A673 (cell line): ENCODE measurements around the gene EFCAB11. TPM values are rescaled to one million over a fixed set of nuclear protein-coding genes. Genes with fewer than 3 reads are reported as not detected.

Source experiments
- BruUV-seq: library from RNA; stranded (reverse); fragments of 400-500 nt; replicated peaks from 2 replicates; lab custom pipeline; 2021; lab: Mats Ljungman, UMichigan
- CTCF ChIA-PET: fragments of 300-600 bp; sonication (Branson Sonifier 250); formaldehyde crosslinking; loops from one replicate; lab custom pipeline; 2022; ENCODE audit warnings: antibody characterized with exemption; lab: Charles Lee
- POLR2A ChIA-PET: fragments of 300-600 bp; sonication (Branson Sonifier 250); formaldehyde crosslinking; loops from one replicate; lab custom pipeline; 2022; ENCODE audit warnings: antibody characterized with exemption; ENCODE audit not compliant: low non-redundant PET; lab: Charles Lee
- DNase-seq: peaks from one replicate; pipeline ENCODE4 v3.0.0-alpha.2; 2015; ENCODE audit warnings: low spot score
- H3K27ac ChIP-seq: fragments of 200-600 bp; sonication (generic); 2 replicates; pipeline ENCODE4 v1.5.1; 2016; ENCODE audit warnings: mixed run types, low read depth, mild to moderate bottlenecking, mixed read lengths, antibody characterized with exemption, low read length; ENCODE audit not compliant: poor library complexity, severe bottlenecking
- H3K27me3 ChIP-seq: fragments of 200-600 bp; sonication (generic); replicated peaks from 2 replicates; pipeline ENCODE4 v1.6.1; 2017; ENCODE audit warnings: mixed run types, low read depth, mild to moderate bottlenecking, mixed read lengths, antibody characterized with exemption, low read length; ENCODE audit not compliant: insufficient read depth, poor library complexity
- H3K36me3 ChIP-seq: fragments of 200-600 bp; sonication (generic); 2 replicates; pipeline ENCODE4 v1.6.1; 2016; ENCODE audit warnings: mixed run types, mild to moderate bottlenecking, mixed read lengths, antibody characterized with exemption, low read length; ENCODE audit not compliant: insufficient read depth, poor library complexity, severe bottlenecking
- H3K4me1 ChIP-seq: fragments of 200-600 bp; sonication (generic); 2 replicates; pipeline ENCODE4 v1.6.1; 2017; ENCODE audit warnings: mixed run types, mild to moderate bottlenecking, mixed read lengths, antibody characterized with exemption, low read length; ENCODE audit not compliant: insufficient read depth, poor library complexity, severe bottlenecking
- H3K4me3 ChIP-seq: fragments of 200-600 bp; sonication (generic); 2 replicates; pipeline ENCODE4 v1.5.1; 2016; ENCODE audit warnings: low read depth, mixed run types, mild to moderate bottlenecking, mixed read lengths, low read length; ENCODE audit not compliant: poor library complexity, severe bottlenecking
- H3K9me3 ChIP-seq: fragments of 200-600 bp; sonication (generic); 2 replicates; pipeline ENCODE4 v1.6.1; 2016; ENCODE audit warnings: mixed run types, low read depth, mild to moderate bottlenecking, mixed read lengths, antibody characterized with exemption, low read length; ENCODE audit not compliant: poor library complexity, severe bottlenecking
- EZH2 ChIP-seq: fragments of 200-600 bp; sonication (generic); IDR thresholded peaks from 2 replicates; pipeline ENCODE4 v1.6.1; 2017; ENCODE audit warnings: borderline replicate concordance, low read depth, mild to moderate bottlenecking, mixed read lengths, antibody characterized with exemption, low read length; ENCODE audit not compliant: poor library complexity, severe bottlenecking
- intact Hi-C: fragments of 100-400 bp; cut with micrococcal nuclease; formaldehyde crosslinking; loops from one replicate; pipeline ENCODE4 v1.10.0; 2022; ENCODE audit not compliant: unreplicated experiment
- total RNA-seq: library from RNA; stranded (reverse); gene quantifications from 2 replicates; pipeline ENCODE4 v1.2.3, GENCODE V29; 2021
- TF ChIP-seq, protein P1 (sequence below): fragments of 300-800, 200-600 bp; sonication (generic); conservative IDR thresholded peaks from 2 replicates; pipeline ENCODE4 v1.5.1; 2017; ENCODE audit warnings: low read depth, mild to moderate bottlenecking, antibody characterized with exemption, low read length, moderate library complexity, mixed read lengths

The EFCAB11 gene
- total RNA-seq, 1 experiment from 2014 or later: 8.4 TPM

DNA sequence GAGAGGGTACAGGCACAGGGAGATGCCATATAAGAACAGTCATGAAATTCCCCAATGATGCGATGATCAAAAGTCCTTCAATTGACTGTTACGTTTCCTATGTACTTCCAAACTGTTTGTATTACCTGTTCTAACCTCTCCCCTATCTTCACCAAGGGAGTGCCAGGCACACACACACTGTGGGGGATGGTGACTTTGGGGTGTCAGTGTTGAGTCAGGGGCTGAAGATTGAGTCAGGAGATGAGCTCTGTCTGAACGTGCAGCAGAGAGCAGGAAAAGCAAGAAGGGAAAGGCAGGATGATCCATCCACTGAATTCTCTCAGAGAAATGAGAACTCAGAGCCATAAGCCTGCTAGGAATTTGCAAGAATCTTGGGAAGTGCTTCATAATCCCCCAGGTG lies 153.4 kb downstream of the EFCAB11 start:
- no peaks in the 10 kb centered on the region for H3K9me3 ChIP-seq
- no TSS peak for BruUV-seq
- intact Hi-C loops: no loop called here
- CTCF ChIA-PET: no interaction called here
- no peaks in the 10 kb centered on the region for H3K4me1 ChIP-seq
- POLR2A ChIA-PET: no interaction called here
- H3K36me3 ChIP-seq: no peaks in the 10 kb centered on the region
- no peaks in the 10 kb centered on the region for H3K27me3 ChIP-seq
- no peak overlapping the region for H3K27ac ChIP-seq
- DNase-seq: no peak
- TF ChIP-seq, protein P1, sequence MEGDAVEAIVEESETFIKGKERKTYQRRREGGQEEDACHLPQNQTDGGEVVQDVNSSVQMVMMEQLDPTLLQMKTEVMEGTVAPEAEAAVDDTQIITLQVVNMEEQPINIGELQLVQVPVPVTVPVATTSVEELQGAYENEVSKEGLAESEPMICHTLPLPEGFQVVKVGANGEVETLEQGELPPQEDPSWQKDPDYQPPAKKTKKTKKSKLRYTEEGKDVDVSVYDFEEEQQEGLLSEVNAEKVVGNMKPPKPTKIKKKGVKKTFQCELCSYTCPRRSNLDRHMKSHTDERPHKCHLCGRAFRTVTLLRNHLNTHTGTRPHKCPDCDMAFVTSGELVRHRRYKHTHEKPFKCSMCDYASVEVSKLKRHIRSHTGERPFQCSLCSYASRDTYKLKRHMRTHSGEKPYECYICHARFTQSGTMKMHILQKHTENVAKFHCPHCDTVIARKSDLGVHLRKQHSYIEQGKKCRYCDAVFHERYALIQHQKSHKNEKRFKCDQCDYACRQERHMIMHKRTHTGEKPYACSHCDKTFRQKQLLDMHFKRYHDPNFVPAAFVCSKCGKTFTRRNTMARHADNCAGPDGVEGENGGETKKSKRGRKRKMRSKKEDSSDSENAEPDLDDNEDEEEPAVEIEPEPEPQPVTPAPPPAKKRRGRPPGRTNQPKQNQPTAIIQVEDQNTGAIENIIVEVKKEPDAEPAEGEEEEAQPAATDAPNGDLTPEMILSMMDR: no peak
- TF ChIP-seq EZH2: no peak
- H3K4me3 ChIP-seq: no peak overlapping the region

DNA sequence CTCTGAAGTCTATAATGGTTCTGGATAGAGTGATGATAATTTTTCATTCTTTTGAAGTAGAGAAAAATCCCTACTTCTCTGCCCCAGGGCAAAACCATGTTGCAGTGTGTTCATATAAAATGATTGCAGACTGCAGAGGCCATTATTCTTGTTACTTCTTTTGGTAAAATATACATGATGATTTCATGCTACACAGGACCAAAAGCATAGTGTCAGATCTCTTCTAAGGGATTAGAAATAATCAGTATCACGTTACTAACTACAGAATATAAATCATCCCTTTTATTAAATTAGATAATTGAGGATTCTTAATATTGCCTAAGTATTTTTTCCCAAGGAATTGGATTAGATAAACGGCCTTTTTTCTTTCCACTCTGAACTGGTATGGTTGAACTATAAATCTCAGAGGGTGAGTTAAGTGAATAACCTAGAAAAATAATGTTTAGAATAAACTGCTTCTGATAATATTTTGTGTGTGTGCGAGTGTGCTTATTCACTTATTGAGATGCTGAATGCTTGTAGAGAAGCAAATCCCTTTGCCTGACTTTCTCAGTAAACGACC lies 156.2 kb downstream of the EFCAB11 start:
- Histone ChIP-seq H3K27ac (no peak overlapping the region), H3K4me3 (no peak overlapping the region), H3K36me3 (no peaks in the 10 kb centered on the region), H3K27me3 (no peaks in the 10 kb centered on the region), H3K9me3 (no peaks in the 10 kb centered on the region), H3K4me1 (no peaks in the 10 kb centered on the region)
- DNase-seq: no peak
- ChIA-PET CTCF (no interaction called here), POLR2A (no interaction called here)
- no peak for TF ChIP-seq EZH2
- TF ChIP-seq, protein P1: no peak
- BruUV-seq: no TSS peak
- intact Hi-C loops: no loop called here

DNA sequence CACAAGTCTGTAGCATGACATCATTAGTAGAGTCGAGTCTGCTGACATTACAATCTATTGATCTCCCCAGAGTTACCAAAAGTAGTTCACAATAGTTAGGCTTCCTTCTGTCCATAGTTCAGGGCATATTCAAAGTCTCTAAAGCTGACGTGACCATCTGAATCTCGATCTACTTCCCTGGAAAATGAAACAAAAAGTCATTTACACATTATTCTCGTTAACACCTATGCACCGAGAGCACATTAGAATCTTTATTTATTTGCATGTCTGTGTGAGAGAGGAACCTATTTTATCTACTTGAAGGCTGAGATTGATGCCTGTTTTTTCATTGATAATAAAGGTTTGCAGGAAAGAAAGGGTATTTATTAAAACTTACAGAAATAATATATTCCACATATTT lies 157.4 kb downstream of the EFCAB11 start:
- Histone ChIP-seq H3K36me3 (no peaks in the 10 kb centered on the region), H3K27ac (no peak overlapping the region), H3K4me3 (no peak overlapping the region), H3K9me3 (no peaks in the 10 kb centered on the region), H3K27me3 (no peaks in the 10 kb centered on the region), H3K4me1 (no peaks in the 10 kb centered on the region)
- TF ChIP-seq, protein P1: no peak
- no peak for TF ChIP-seq EZH2
- DNase-seq: no peak
- ChIA-PET POLR2A (no interaction called here), CTCF (no interaction called here)
- intact Hi-C loops: no loop called here
- BruUV-seq: no TSS peak
